ENCODE measurements around the gene OIP5. TPM values are rescaled to one million over a fixed set of nuclear protein-coding genes. Genes with fewer than 3 reads are reported as not detected.
A peak's percentile ranks its signal among the peaks of the same experiment; 100 is the strongest.

Gene OIP5
- total and polyA plus RNA-seq, 10 of the 15 experiments (the other 5 are each of a cell fraction or from before 2014, with no cell fraction given), result 4.8 to 61.4 (median 22.1) TPM

DNA sequence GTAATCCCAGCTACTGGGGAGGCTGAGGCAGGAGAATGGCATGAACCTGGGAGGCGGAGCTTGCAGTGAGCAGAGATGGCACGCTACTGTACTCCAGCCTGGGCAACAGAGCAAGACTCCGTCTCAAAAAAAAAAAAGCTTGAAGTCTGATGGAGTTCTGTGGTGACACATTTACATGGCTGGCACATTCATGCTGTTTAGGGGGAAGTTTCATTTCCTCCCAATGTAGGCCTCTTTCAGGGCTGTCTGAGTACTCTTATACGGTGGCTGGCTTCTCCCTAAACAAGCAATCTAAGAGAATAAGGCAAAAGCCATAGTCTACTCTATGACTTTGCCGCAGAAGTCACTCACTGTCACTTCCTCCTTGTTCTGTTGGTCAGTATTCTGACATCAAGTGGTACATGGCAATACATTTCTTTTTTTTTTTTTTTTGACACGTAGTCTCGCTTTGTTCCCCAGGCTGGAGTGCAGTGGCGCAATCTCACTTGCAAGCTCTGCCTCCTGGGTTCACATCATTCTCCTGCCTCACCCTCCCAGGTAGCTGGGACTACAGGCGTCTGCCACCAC, 41.2 kb downstream of the OIP5 start (continued):
- TF ChIP-seq GABPA (IDR thresholded peaks at IDR 0.05; ENCODE audit: low read depth), result no peak
- peak; percentile 18 to 60; a peak in 1 of 4 replicates for TF ChIP-seq BHLHE40 (IDR thresholded peaks at IDR 0.05; ENCODE audit: borderline replicate concordance in 1 of 2, low read depth in 2 of 2, low read length in 1 of 2)
- TF ChIP-seq SKIL (IDR thresholded peaks at IDR 0.05; ENCODE audit: low read depth, poor library complexity, severe bottlenecking), result peak; percentile 87
- no peak for TF ChIP-seq CEBPB (IDR thresholded peaks at IDR 0.05; ENCODE audit: borderline replicate concordance in 1 of 2, low read depth in 2 of 2, low read length in 2 of 2)
- TF ChIP-seq ATF7 (IDR thresholded peaks at IDR 0.05; ENCODE audit: low read depth), result peak; percentile 46; the same call in 1 of the 2 replicates
- TF ChIP-seq CBX3 (IDR thresholded peaks at IDR 0.05; ENCODE audit: borderline replicate concordance, low read depth), result no peak
- TF ChIP-seq ZNF687 (IDR thresholded peaks at IDR 0.05), result peak; percentile 12; the same call in 1 of the 2 replicates
- no peak for TF ChIP-seq TAF1 (IDR thresholded peaks at IDR 0.05; ENCODE audit: borderline replicate concordance, low read depth, low read length)
- no peak for TF ChIP-seq STAT1 (conservative IDR thresholded peaks at IDR 0.05)
- no peak for TF ChIP-seq ZBED1 (IDR thresholded peaks at IDR 0.05; ENCODE audit: borderline replicate concordance)
- TF ChIP-seq, protein P1, sequence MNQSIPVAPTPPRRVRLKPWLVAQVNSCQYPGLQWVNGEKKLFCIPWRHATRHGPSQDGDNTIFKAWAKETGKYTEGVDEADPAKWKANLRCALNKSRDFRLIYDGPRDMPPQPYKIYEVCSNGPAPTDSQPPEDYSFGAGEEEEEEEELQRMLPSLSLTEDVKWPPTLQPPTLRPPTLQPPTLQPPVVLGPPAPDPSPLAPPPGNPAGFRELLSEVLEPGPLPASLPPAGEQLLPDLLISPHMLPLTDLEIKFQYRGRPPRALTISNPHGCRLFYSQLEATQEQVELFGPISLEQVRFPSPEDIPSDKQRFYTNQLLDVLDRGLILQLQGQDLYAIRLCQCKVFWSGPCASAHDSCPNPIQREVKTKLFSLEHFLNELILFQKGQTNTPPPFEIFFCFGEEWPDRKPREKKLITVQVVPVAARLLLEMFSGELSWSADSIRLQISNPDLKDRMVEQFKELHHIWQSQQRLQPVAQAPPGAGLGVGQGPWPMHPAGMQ (IDR thresholded peaks at IDR 0.05; ENCODE audit: borderline replicate concordance), result no peak
- TF ChIP-seq ZSCAN29 (IDR thresholded peaks at IDR 0.05), result no peak
- no peak for TF ChIP-seq CREB1 (IDR thresholded peaks at IDR 0.05; ENCODE audit: low read depth)
- TF ChIP-seq NRF1 (conservative IDR thresholded peaks at IDR 0.05; ENCODE audit: low read depth, low read length), result no peak
- no peak for TF ChIP-seq ASH2L (IDR thresholded peaks at IDR 0.05; ENCODE audit: borderline replicate concordance, low read depth)
- TF ChIP-seq PML (IDR thresholded peaks at IDR 0.05; ENCODE audit: low read length), result no peak
- peak; percentile 28; the same call in 1 of the 2 replicates for TF ChIP-seq IKZF1 (conservative IDR thresholded peaks at IDR 0.05)
- no peak for TF ChIP-seq GATAD2B (conservative IDR thresholded peaks at IDR 0.05; ENCODE audit: low read depth)
- TF ChIP-seq LARP7 (IDR thresholded peaks at IDR 0.05), result no peak
- no peak for TF ChIP-seq MYB (IDR thresholded peaks at IDR 0.05; ENCODE audit: borderline replicate concordance, low read depth, low read length)
- no peak for TF ChIP-seq ZNF24 (IDR thresholded peaks at IDR 0.05)
